Activated CD4-positive, CD25-positive, alpha-beta regulatory T cell treated with anti-CD3 and anti-CD28 coated beads, Interleukin-2, amount 50 U/mL, for 16 hours (primary cell): ENCODE data around the gene SRM.
"Not testable (repeated sequence)": the region's sequence is repeated elsewhere in the genome, so short reads cannot be mapped to it uniquely, and the experiment has no call there.

Source experiments
- DNase-seq: peaks from one replicate; pipeline ENCODE4 v3.0.0-alpha.2; 2020; ENCODE audit warnings: low read depth, low spot score

SRM gene

GRCh38 chr1:11064942-11065341, 5.1 kb upstream of the SRM start:
- DNase-seq = no peak

- not testable (repeated sequence) for DNase-seq
Measured at GRCh38 chr1:11063937-11064537, 4.2 kb upstream of the SRM start.

GRCh38 chr1:11062965-11063401, 3.2 kb upstream of the SRM start:
- DNase-seq = no peak

- no peak for DNase-seq
Measured at GRCh38 chr1:11061652-11062365, 2.0 kb upstream of the SRM start.

GRCh38 chr1:11059155-11059967, 457 bp downstream of the SRM start:
- no peak for DNase-seq

GRCh38 chr1:11058595-11059154, 1.1 kb downstream of the SRM start:
- no peak for DNase-seq

GRCh38 chr1:11058026-11058425, 1.8 kb downstream of the SRM start:
- no peak for DNase-seq

- no peak for DNase-seq
Measured at GRCh38 chr1:11057477-11057876, 2.3 kb downstream of the SRM start.

- DNase-seq = no peak
Measured at GRCh38 chr1:11056504-11056903, 3.3 kb downstream of the SRM start.

- DNase-seq = no peak
Measured at GRCh38 chr1:11055676-11056075, 4.1 kb downstream of the SRM start.

- DNase-seq = no peak
Measured at GRCh38 chr1:11054666-11055065, 5.2 kb downstream of the SRM start.

- no peak for DNase-seq
Measured at GRCh38 chr1:11054181-11054580, 5.6 kb downstream of the SRM start.

- DNase-seq = no peak
Measured at GRCh38 chr1:11053758-11054137, 6.1 kb downstream of the SRM start.

- DNase-seq = no peak
Measured at GRCh38 chr1:11052839-11053757, 6.7 kb downstream of the SRM start.

- no peak for DNase-seq
Measured at GRCh38 chr1:11051781-11052511, 7.9 kb downstream of the SRM start.

- DNase-seq = not testable (repeated sequence)
Measured at GRCh38 chr1:11051121-11051520, 8.7 kb downstream of the SRM start.

GRCh38 chr1:11046625-11047365, 13.0 kb downstream of the SRM start, which contains the start of gene MASP2:
TSS of gene MASP2 (minus strand) at chr1:11047239. CDS start at chr1:11047207, 32 bp downstream.
- DNase-seq = no peak

- DNase-seq = no peak
Measured at GRCh38 chr1:11046270-11046566, 13.6 kb downstream of the SRM start.

GRCh38 chr1:11045428-11046269, 14.2 kb downstream of the SRM start:
- no peak for DNase-seq
